WI38 (cell line): ENCODE data around the gene NACC2.

ENCODE experiments used
- H3K4me3 ChIP-seq: 2 replicates; pipeline ENCODE4 v1.5.1; 2011; ENCODE audit warnings: low read depth, mild to moderate bottlenecking, control low read depth, low read length
- TF ChIP-seq, protein P1 (sequence below): IDR thresholded peaks from 2 replicates; pipeline ENCODE4 v1.5.1; 2012; ENCODE audit warnings: low read depth, mild to moderate bottlenecking, control low read depth, low read length

NACC2 gene

DNA sequence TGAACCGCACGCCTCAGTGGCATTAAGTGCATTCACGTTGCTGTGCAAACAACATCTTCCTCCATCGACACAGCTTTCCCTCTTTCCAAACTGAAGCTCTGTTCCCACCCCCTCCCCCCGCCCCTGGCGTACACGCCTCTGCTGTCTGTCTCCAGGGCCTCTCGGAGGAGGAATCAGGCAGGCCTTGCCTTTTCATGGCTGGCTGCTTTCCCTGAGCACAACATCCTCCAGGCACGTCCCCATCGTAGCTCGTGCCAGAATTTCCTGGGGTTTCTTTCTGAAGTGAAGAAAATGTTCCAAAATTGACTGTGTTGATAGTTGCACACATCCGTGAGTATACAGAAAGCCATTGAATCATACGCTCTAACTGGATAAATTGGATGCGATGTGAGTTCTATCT is 45.9 kb upstream of the NACC2 start:
- no peak overlapping the region for H3K4me3 ChIP-seq
- TF ChIP-seq, protein P1, sequence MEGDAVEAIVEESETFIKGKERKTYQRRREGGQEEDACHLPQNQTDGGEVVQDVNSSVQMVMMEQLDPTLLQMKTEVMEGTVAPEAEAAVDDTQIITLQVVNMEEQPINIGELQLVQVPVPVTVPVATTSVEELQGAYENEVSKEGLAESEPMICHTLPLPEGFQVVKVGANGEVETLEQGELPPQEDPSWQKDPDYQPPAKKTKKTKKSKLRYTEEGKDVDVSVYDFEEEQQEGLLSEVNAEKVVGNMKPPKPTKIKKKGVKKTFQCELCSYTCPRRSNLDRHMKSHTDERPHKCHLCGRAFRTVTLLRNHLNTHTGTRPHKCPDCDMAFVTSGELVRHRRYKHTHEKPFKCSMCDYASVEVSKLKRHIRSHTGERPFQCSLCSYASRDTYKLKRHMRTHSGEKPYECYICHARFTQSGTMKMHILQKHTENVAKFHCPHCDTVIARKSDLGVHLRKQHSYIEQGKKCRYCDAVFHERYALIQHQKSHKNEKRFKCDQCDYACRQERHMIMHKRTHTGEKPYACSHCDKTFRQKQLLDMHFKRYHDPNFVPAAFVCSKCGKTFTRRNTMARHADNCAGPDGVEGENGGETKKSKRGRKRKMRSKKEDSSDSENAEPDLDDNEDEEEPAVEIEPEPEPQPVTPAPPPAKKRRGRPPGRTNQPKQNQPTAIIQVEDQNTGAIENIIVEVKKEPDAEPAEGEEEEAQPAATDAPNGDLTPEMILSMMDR: no peak

DNA sequence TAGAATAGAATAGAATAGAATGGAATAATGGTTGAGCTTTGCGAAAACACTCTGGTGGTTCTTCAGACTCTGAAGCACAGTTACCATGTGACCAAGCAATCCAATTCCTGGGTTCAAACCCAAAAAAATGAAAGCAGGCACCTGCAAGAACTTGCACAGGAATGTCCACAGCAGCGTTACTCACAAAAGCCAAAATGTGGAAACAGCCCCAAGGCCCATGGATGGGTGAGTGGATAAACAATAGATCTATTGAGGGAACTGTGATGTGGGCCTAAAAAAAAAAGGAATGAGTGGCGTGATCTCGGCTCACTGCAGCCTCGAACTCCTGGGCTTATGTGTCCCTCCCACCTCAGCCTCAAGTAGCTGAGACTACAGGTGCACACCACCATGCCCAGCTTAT is 45.0 kb upstream of the NACC2 start:
- TF ChIP-seq, protein P1: no peak
- no peak overlapping the region for H3K4me3 ChIP-seq

DNA sequence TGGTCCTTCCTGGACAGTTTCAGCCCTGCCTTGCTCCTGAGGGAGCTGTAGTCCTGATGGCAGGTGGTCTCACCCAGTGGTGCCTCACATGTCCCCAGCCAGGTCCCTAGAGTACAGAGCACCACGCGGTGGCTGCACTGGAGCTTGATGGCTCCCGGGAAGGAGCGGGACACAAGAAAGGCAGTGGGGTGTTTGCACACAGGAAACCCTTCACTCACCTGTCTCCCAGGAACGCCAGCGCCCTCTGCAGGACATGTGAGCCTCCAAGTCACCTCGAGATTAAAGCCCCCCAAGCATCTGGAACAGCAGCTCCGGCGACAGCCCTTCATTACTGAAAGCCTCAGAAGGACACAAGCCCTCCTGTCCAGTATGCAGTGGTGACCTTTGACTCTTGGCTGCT is 43.5 kb upstream of the NACC2 start:
- TF ChIP-seq, protein P1: no peak

DNA sequence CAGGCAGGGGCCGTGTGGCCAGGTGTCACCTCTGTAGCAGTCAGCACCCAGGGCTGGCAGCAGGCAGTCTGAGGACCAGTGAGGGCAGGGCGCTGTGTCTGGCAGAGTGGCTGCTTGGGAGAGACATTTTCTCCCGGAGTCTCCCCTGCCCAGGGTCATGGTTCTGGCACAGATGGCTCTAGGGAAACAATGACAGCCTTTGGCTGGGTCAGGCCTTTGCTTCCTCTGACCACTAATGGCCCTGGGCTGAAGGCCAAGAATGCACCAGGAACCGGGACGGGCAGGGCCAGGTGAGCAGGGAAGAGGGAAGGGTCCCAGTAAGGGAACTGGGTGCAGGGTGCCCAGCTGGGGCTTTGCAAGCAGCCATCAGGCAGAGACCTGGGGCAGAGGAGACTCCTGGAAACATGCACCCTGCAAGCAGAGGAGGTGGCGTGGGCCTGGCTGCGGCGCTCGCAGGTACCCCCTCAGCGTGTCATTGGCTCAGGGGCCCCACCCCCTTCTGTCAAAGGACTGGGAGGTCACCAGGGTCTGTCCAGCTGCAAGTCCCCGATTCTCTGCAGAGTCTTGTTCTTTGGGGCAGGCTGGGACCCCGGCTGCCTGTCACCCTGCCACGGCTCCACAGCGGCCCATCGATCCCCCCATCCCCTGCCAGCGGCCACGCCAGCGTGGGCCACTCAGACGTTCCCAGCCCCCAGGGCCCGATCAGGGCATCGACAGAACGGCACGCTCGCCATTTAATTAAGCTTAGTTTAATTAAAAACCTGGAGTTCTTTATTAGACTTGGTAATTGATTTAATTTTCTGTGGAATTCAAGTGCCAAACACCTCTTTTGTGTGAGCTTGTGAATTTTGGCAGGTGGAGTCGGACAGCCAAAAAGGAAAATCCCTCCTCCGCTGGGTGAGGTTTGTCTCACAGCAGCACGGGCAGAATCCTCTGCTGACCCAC is 42.5 kb upstream of the NACC2 start:
- TF ChIP-seq, protein P1: no peak
- H3K4me3 ChIP-seq: no peak overlapping the region

More for the DNA sequence above, 43.5 kb upstream of the NACC2 start:
- H3K4me3 ChIP-seq: no peak overlapping the region

DNA sequence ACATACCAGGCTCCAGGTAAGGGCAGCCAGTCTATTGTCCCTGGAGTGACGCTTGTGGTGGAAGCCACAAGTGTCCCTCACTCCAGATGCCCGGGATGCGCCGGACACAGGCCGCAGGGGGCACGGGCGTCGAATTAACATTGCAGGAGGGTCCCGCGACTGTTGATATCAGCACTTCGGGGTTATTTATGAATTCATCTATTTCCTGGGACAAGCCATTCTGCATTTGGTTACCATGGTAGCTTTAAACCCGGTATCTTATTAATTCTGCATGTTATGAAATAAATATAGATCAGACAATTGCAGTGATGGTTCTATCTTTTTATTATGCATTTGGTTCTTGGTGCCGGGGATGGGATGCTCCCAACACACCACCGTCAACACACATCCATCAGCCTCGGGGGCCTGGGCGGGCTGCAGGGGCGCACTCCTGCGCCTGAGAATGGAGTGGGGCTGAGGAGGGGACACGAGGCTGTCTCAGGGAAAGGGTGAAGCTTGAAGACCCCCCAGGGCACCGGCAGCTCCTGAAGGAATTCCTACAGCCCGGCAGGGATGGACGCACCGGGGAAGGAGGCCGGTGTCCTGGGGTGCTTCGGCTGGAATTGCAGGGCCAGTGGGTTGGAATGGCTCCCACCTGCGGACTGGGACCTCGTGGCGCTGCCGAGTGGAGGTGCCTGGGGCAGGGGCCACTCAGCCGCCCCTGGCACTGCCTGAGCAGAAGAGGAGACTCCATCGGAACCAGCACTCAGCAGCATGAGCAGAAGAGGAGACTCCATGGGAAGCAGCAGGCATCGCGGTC is 41.2 kb upstream of the NACC2 start:
- TF ChIP-seq, protein P1: no peak
- H3K4me3 ChIP-seq: no peak overlapping the region

DNA sequence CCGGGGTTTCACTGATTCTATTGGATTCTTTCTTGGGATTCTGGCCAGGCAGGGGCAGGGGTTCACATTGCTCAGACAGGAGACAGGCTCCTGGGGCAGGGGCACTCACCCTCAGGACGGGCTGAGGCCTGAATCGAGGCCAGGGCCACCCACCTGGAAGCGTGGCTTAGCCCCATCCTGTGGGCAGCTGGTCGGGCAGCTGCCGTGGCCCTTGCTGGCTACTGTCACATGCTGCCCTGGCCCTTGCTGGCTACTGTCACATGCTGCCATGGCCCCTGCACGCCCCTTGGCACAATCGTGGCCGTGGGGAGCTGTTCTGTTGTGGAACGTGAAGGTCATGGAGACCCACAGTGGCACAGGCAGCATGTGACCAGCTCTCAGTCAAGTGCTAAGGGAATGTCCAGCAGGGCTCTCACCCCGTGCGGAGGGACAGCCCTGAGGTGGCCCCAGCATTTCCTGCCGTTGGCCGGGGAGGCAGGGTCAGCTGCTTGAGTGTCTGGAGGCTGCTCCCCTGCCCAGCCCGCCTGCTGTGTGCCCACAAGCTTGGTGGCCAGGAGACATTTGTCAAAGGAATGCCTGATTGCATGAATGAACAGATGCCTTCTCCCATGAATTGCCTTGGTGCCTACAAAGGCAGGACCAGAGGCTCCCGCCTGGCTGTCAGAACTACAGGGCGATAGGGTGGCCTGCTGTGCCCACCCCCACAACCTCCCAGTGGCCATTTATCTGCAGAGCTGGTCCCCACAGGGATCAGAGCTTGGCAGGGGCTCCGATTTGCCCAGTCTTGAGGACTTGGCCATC is 40.4 kb upstream of the NACC2 start:
- TF ChIP-seq, protein P1: no peak
- no peak overlapping the region for H3K4me3 ChIP-seq
